Measurements from ENCODE around the gene NDOR1.

GRCh38 chr9:137255448-137256114 is 50.1 kb downstream of the NDOR1 start:
- TF ChIP-seq, protein P1, sequence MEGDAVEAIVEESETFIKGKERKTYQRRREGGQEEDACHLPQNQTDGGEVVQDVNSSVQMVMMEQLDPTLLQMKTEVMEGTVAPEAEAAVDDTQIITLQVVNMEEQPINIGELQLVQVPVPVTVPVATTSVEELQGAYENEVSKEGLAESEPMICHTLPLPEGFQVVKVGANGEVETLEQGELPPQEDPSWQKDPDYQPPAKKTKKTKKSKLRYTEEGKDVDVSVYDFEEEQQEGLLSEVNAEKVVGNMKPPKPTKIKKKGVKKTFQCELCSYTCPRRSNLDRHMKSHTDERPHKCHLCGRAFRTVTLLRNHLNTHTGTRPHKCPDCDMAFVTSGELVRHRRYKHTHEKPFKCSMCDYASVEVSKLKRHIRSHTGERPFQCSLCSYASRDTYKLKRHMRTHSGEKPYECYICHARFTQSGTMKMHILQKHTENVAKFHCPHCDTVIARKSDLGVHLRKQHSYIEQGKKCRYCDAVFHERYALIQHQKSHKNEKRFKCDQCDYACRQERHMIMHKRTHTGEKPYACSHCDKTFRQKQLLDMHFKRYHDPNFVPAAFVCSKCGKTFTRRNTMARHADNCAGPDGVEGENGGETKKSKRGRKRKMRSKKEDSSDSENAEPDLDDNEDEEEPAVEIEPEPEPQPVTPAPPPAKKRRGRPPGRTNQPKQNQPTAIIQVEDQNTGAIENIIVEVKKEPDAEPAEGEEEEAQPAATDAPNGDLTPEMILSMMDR (IDR thresholded peaks at IDR 0.05) = no peak
- no peak for TF ChIP-seq POLR2A (IDR thresholded peaks at IDR 0.05)
